ENCODE data around the gene DPYSL5. TPM values are rescaled to one million over a fixed set of nuclear protein-coding genes. Genes with fewer than 3 reads are reported as not detected.

The DPYSL5 gene
- total and polyA plus RNA-seq, 2 donors (not counting 3 experiments of a cell fraction or from before 2014, with no cell fraction given), result not detected

- Histone ChIP-seq H2AFZ (ENCODE audit: low read depth, low read length) (no peak overlapping the region), H3K79me2 (ENCODE audit: control insufficient read depth, insufficient read depth, low read length) (no peaks in the 10 kb centered on the region), H4K20me1 (replicated peaks; ENCODE audit: control insufficient read depth, extremely low read depth, insufficient read depth, low read length) (no peaks in the 10 kb centered on the region), H3K36me3 (ENCODE audit: control insufficient read depth in 2 of 2, extremely low read depth in 1 of 2, insufficient read depth in 2 of 2, low read length in 2 of 2) (peaks cover 2 to 10% of the 10 kb centered on the region in 2 experiments), H3K4me3 (replicated peaks in 1 of 3; ENCODE audit: insufficient read depth in 1 of 3, low read depth in 1 of 3, low read length in 3 of 3) (no peak overlapping the region), H3K9ac (replicated peaks; ENCODE audit: extremely low read depth, insufficient read depth, low read length) (no peak overlapping the region), H3K4me1 (ENCODE audit: control insufficient read depth, extremely low read depth, insufficient read depth, low read length) (no peaks in the 10 kb centered on the region), H3K4me2 (ENCODE audit: insufficient read depth, low read length) (no peak overlapping the region), H3K9me3 (replicated peaks; ENCODE audit: control insufficient read depth, insufficient read depth, low read length) (no peaks in the 10 kb centered on the region), H3K9me1 (replicated peaks; ENCODE audit: control insufficient read depth, extremely low read depth, insufficient read depth, low read length) (no peaks in the 10 kb centered on the region), H3K27ac (ENCODE audit: insufficient read depth, low read depth, low read length) (no peak overlapping the region), H3K27me3 (ENCODE audit: control insufficient read depth in 2 of 2, insufficient read depth in 2 of 2, low read length in 2 of 2) (no peaks in the 10 kb centered on the region)
- dilution Hi-C loops (cut with MboI; ENCODE audit: extremely low pct_ligation_motif_present, low sequenced_read_pairs) (no loop called here), intact Hi-C loops (cut with micrococcal nuclease) (no loop called here)
- no peak for TF ChIP-seq GATA2 (IDR thresholded peaks at IDR 0.05; ENCODE audit: insufficient read depth, insufficient read length, low read depth, low read length)
- CTCF ChIA-PET, result no interaction called here
- DNase-seq (ENCODE audit: low read depth, low spot score) (no peak), FAIRE-seq (no peak)
- POLR2A ChIA-PET, result no interaction called here
- no TSS peak for BruUV-seq (replicated peaks)
Observed at GRCh38 chr2:26801328-26801727, 46.6 kb upstream of the DPYSL5 start.

- H2AFZ ChIP-seq (ENCODE audit: low read depth, low read length), result no peak overlapping the region
- no peak for FAIRE-seq
- BruUV-seq (replicated peaks), result no TSS peak
Observed at GRCh38 chr2:26801796-26802195, 46.1 kb upstream of the DPYSL5 start.

More at GRCh38 chr2:26801796-26802195, 46.1 kb upstream of the DPYSL5 start:
- dilution Hi-C loops (cut with MboI; ENCODE audit: extremely low pct_ligation_motif_present, low sequenced_read_pairs) (no loop called here), intact Hi-C loops (cut with micrococcal nuclease) (no loop called here)
- H3K9ac ChIP-seq (replicated peaks; ENCODE audit: extremely low read depth, insufficient read depth, low read length), result no peak overlapping the region
- no peaks in the 10 kb centered on the region for H3K9me3 ChIP-seq (replicated peaks; ENCODE audit: control insufficient read depth, insufficient read depth, low read length)
- DNase-seq (ENCODE audit: low read depth, low spot score), result no peak
- no peak for TF ChIP-seq MYC (IDR thresholded peaks at IDR 0.05; ENCODE audit: low read depth, low read length)
- no peaks in the 10 kb centered on the region for H3K9me1 ChIP-seq (replicated peaks; ENCODE audit: control insufficient read depth, extremely low read depth, insufficient read depth, low read length)
- no peak overlapping the region for H3K4me3 ChIP-seq (replicated peaks in 1 of 3; ENCODE audit: insufficient read depth in 1 of 3, low read depth in 1 of 3, low read length in 3 of 3)
- POLR2A ChIA-PET, result no interaction called here
- peaks cover 2 to 7% of the 10 kb centered on the region in 2 experiments for H3K36me3 ChIP-seq (ENCODE audit: control insufficient read depth in 2 of 2, extremely low read depth in 1 of 2, insufficient read depth in 2 of 2, low read length in 2 of 2)
- H3K4me1 ChIP-seq (ENCODE audit: control insufficient read depth, extremely low read depth, insufficient read depth, low read length), result no peaks in the 10 kb centered on the region
- no peak overlapping the region for H3K27ac ChIP-seq (ENCODE audit: insufficient read depth, low read depth, low read length)
- CTCF ChIA-PET, result no interaction called here
- no peaks in the 10 kb centered on the region for H3K79me2 ChIP-seq (ENCODE audit: control insufficient read depth, insufficient read depth, low read length)
- H4K20me1 ChIP-seq (replicated peaks; ENCODE audit: control insufficient read depth, extremely low read depth, insufficient read depth, low read length), result no peaks in the 10 kb centered on the region
- H3K27me3 ChIP-seq (ENCODE audit: control insufficient read depth in 2 of 2, insufficient read depth in 2 of 2, low read length in 2 of 2), result no peaks in the 10 kb centered on the region
- no peak overlapping the region for H3K4me2 ChIP-seq (ENCODE audit: insufficient read depth, low read length)
